NCI-H2081 (cell line): ENCODE results near the gene HDGFL3.
"Not testable (repeated sequence)": the region's sequence is repeated elsewhere in the genome, so short reads cannot be mapped to it uniquely, and the experiment has no call there.

Experiments
- DNase-seq, 2 experiments: peaks; one replicate each; lab custom pipeline; 2025; lab: John Stamatoyannopoulos, UW

HDGFL3 gene

DNA sequence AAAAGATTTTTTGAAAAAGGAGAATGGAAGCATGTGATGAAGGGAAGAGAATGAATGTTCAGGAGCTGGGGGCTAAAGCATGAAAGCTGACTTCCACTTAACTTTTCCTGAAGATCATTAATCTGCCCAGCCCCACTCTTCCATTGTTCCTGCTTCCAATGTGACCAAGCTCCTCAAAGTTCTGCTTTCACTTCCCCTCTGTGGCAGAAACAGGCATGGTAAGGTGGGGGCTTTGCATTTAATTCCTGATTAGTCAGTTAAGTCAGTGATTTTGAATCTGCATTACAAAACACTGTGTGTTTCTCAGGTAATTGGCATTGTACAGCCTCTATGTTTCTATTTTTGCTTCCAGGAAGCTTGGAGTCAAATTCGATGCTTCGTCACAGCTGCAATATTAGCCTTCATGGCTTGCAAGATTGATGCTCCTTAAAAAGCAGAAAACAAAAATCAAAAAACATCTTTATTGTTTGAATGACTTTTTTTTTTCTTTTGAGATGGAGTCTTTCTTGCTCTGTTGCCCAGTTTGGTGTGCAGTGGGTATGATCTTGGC is 107.5 kb downstream of the HDGFL3 start:
- DNase-seq, result no peak

DNA sequence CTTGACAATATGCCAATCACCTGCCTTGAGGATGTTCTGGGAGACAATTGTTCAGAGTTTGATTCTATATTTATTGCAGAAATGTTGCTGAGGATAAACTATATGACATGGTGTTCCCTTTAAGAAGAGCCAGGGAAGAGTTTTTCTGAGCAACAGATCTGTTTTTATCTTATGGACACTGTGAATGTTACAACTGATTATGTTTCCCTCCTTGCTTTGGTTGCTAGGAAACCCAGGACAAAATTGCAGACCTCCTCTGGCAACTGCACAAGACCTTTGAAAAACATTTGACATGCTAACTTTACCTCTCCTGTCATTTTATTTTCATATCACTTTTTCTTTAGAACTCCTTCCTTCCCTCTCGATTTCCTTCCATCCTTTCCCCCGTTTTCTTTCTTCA is 108.3 kb downstream of the HDGFL3 start:
- no peak for DNase-seq

DNA sequence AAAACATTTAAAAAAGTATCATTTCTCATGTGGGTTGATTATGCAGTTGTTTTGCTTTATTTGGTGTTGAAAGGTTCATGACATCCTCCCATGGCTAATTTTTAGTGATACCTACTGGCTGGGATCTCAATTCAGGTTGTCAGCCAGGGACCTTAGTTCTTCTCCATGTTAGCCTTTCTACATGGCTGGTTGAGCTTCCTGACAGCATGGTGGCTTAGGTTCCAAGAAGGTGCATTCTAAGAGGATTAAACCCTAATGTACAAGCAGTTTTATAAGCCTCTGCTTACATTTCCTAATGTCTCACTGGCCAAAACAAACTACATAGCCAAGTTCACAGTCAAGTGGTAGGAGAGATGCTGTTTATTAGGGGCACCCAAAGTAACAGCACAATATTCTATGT is 109.5 kb downstream of the HDGFL3 start:
- no peak for DNase-seq

DNA sequence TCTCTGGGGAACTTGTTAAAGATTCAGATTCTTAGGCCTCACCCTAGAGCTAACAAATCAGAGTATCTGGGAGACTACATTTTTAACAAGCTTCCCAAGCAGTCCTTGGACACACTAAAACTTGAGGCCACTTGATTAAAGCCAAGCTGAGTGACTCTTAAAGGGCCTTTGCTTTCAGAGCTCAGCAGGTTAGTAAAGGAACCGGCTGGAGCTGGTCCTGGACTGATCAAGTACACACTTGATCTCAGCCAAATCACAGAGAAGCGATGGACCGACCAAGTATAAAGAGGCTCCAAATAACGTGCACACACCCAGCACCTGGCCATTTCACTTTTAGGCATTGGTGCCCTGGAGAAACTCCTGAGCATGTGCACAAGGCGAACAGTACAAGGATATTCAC is 113.0 kb downstream of the HDGFL3 start:
- DNase-seq, result no peak

DNA sequence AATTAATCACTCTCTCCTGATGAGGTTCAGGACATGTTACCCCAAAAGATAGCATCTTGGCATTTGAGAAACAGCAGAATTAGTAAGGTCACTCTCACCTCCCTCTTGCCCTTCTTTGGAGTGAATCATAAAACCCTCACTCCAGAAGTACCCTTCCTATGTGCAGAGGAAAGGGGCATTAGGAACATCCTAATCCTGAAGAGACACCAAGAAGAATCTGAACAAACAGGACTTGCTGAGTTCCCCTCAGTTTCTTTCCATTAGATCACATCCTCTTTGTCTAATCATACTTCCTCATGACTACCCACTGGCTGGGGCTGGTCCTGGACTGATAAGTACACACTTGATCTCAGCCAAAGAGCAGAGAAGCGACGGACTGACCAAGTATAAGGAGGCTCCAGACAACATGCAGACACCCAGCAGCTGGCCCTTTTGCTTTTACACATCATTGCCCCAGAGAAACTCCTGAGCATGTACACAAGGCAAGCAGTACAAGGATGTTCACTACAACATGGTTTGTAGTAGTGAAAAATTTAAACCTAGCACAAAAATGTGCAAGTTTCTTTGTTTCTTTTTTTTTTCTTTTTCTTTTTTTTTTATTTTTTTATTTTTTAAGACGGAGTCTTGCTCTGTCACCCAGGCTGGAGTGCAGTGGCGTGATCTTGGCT is 115.2 kb downstream of the HDGFL3 start:
- DNase-seq, result no peak

DNA sequence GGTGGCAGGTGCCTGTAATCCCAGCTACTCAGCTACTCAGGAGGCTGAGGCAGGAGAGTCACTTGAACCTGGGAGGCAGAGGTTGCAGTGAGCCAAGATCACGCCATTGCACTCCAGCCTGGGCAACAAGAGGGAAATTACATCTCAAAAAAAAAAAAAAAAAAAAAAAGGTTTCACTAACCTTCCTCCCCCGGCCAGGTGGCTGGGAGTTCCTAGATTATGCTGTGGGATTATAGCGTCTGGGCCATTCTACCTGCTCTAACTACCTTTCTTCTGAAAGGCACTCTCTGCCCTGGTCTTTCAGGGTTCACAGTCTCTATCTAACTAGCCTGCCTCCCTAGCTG is 115.7 kb downstream of the HDGFL3 start:
- not testable (repeated sequence) for DNase-seq

DNA sequence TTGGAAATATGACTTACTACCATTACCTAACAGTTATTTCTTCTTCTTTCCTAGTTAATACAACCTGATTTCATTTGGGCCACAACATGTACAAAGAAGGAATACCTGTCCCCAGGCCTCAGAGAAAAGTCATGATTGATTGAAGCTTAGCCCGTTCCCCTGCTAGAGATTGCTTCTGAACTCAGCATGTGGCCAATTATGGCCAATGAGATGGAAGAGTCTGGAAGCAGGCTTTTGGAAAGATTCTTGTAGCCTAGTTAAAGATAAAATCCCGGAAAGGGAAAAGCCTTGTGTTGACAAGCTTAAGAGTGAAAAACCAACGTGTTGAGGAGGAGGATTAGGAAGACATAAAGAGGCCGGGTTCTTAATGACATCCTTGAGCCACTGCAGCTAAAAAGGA is 117.2 kb downstream of the HDGFL3 start:
- no peak for DNase-seq

DNA sequence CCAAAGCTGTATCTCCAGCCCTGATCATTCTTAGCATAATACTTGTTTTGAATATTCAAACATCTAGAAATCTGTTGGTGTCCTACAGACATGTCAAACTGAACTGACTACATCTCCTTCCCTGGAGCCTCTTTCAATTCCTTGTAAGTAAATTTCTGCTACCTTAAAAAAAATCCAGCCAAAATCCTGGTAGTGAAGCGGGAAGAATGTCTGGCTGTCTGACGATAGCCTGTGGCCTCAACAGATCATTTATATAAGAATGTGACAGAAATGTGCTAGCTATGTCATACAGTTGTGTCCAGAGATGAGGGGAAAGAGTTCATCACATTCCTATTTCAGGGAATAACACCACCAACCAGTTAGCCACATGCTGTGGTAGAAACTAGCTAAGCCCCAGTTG is 118.7 kb downstream of the HDGFL3 start:
- DNase-seq, result no peak

DNA sequence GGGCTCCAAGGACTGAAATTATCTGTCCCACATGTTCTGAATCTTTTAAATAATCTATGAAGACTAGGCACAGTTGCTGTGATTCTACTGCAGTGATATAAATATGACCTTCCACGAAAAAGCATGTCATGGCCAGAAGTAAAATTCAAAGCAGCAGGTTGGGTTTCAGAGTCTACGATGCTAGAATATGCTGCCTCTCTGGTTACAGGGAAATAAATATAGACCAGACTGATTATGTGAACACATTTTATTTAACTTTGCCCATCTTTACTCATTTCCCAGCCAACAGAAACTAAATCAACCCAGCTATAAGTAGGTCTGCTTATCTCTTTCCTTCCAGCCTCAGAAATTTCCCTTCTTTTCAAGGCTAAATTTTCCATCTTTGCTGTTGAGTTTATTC is 120.0 kb downstream of the HDGFL3 start:
- no peak for DNase-seq

DNA sequence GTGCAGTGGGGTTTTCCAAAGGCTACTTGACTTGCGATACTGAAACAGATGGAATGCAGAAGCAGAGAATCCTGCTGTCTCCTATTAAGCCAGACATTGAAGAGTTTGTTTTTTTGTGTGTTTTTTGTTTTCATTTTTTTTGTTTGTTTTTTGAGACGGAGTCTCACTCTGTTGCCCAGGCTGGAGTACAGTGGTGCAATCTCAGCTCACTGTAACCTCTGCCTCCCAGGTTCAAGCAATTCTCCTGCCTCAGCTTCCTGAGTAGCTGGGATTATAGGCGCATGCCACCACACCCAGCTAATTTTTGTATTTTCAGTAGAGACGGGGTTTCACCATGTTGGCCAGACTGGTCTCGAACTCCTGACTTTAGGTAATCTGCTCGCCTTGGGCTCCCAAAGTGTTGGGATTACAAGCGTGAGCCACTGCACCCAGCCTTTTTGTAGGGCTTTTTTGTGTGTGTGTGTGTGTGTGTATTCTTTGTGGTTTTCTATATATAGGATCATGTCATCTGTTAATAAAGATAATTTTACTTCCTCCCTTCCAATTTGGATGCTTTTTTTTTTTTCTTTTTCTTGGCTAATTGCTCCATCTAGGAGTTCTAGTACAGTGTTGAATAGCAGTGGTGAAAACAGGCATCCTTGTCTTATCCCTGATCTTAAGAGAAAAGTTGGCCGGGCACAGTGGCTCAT is 121.6 kb downstream of the HDGFL3 start:
- DNase-seq, result not testable (repeated sequence)

DNA sequence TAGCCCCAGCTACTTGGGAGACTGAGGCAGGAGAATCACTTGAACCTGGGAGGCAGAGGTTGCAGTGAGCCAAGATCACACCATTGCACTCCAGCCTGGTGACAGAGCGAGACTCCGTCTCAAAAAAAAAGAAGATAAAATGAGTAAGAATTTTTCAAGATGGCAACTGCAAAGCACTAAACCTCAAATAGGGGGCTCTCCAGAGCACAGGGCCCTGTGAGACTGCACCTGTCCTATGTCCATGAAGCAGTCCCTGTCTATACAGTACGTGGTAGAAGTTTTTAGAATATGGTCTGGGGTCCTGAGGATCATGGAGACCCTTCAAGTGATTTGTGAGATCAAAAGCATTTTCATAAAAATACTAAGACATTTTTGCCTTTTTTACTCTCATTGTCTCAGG is 122.2 kb downstream of the HDGFL3 start:
- DNase-seq, result not testable (repeated sequence)

DNA sequence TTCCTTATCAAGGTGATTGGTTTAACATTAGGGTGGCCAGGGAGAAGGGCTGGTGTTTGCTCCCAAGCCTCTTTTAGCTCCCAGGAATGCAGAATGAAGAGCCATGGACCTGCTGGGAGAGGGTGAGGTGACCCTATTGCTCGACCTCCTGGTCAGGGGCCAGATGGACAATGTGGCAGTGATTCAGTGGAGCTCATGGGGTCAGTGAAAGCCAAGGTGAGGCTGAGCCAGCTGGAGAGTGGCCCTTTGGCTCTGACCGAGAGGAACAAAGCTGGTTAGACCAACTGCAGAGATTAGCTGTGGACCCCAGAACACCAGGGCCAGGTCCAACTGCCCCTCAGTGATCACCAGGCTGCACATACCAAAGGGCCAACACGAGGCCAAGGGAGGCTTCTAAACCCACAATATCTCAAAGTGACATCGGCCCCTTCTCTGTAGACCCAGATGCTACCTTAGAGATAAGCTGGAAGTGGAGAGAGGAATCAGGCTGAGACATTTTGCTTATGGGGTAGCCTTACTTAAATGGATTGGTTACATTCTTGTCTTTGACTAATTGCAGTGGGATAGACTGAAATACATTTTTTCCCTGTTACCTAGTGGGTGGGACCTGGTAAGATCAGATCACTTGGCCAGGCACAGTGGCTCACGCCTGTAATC is 124.8 kb downstream of the HDGFL3 start:
- DNase-seq, result no peak

DNA sequence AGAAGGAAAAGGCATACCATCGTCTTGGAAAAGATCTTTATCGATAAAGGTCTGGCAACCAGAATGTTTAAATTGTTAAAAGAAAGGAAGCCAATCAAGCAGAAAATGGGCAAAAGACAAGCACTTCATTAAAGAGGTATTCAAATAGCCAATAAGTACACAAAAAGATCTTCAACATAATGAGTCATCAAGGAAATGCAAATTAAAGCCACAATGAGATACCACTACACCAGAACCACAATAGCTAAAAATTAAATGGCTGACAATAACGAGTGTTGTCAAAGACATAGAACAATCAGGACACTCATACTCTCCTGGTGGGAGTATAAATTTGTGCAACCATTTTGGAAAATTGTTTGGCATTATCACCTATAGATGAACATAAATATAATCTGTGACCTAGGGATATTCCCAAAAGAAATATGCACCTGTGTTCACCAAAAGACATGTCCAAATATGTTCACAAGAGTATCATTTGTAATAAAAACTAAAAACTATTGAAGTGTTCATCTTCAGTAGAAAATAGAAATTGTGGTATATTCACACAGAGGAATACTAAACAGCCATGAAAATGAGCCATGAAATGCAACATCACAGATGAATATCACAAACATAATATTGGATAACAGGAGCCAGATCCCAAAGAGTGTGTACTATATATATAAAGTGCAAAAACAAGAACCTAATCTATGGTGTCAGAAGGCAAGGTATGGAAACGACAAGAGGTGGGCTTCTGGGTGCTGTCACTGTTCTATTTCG is 126.2 kb downstream of the HDGFL3 start:
- no peak for DNase-seq

DNA sequence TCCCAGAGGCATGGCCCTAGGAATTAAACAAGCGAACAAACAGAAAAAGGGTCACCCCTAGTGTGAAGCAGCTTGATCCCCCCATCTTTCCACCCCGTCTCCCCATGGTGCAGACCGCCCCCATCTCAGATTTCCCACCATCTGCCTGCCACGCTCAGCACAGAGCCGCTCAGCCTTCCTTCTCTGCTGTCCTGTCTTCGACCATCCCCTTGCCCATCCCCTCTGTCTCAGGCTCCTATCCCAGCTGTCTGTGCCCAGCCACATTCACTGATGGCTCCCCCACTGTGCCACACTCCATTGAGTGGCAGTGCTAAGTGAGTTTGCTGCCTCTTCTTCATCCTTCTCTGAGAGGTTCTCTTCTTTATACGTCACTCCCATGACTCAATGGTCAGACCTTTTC is 128.9 kb downstream of the HDGFL3 start:
- no peak for DNase-seq
